GM10266 (cell line): ENCODE data around the gene IGFBP7.
A peak's percentile ranks its signal among the peaks of the same experiment; 100 is the strongest.

Experiments used
- DNase-seq: peaks from one replicate; pipeline ENCODE4 v3.0.0; 2012; ENCODE audit errors: extremely low spot score
- TF ChIP-seq, protein P1 (sequence below): IDR thresholded peaks from 2 replicates; pipeline ENCODE4 v1.5.1; 2012; ENCODE audit warnings: mild to moderate bottlenecking, low read depth; ENCODE audit not compliant: control insufficient read depth, insufficient read depth; ENCODE audit errors: missing control alignments

The IGFBP7 gene, protein sequence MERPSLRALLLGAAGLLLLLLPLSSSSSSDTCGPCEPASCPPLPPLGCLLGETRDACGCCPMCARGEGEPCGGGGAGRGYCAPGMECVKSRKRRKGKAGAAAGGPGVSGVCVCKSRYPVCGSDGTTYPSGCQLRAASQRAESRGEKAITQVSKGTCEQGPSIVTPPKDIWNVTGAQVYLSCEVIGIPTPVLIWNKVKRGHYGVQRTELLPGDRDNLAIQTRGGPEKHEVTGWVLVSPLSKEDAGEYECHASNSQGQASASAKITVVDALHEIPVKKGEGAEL

DNA sequence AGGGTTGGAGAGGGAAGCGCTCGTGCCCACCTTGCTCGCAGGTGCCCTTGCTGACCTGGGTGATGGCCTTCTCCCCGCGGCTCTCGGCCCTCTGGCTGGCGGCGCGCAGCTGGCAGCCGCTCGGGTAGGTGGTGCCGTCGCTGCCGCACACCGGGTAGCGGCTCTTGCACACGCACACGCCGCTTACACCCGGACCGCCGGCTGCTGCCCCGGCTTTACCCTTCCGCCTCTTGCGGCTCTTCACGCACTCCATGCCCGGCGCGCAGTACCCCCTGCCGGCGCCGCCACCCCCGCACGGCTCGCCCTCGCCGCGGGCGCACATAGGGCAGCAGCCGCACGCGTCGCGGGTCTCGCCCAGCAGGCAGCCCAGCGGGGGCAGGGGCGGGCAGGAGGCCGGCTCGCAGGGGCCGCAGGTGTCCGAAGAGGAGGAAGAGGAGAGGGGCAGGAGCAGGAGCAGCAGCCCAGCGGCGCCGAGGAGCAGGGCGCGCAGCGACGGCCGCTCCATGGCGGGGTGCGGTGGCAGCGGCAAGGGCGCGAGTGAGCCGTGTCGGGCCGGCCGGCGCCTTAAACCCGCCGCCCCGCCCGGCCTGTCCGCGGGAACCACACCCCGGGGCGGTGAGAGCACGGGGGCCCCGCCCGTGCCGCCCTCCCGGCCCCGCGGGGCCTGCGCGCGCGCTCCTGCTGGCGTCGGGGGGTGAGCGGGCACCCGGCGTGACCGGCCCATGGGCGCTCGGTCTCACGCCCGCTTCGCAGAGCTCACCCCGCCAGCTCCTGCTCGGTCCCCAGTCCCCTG, at the start of gene IGFBP7:
TSS of gene IGFBP7 (minus strand) at position 539 of the 793 bp plus-strand sequence. CDS start at position 505, 34 bp downstream.
- TF ChIP-seq, protein P1, sequence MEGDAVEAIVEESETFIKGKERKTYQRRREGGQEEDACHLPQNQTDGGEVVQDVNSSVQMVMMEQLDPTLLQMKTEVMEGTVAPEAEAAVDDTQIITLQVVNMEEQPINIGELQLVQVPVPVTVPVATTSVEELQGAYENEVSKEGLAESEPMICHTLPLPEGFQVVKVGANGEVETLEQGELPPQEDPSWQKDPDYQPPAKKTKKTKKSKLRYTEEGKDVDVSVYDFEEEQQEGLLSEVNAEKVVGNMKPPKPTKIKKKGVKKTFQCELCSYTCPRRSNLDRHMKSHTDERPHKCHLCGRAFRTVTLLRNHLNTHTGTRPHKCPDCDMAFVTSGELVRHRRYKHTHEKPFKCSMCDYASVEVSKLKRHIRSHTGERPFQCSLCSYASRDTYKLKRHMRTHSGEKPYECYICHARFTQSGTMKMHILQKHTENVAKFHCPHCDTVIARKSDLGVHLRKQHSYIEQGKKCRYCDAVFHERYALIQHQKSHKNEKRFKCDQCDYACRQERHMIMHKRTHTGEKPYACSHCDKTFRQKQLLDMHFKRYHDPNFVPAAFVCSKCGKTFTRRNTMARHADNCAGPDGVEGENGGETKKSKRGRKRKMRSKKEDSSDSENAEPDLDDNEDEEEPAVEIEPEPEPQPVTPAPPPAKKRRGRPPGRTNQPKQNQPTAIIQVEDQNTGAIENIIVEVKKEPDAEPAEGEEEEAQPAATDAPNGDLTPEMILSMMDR: no peak
- DNase-seq: peak; percentile 56

DNA sequence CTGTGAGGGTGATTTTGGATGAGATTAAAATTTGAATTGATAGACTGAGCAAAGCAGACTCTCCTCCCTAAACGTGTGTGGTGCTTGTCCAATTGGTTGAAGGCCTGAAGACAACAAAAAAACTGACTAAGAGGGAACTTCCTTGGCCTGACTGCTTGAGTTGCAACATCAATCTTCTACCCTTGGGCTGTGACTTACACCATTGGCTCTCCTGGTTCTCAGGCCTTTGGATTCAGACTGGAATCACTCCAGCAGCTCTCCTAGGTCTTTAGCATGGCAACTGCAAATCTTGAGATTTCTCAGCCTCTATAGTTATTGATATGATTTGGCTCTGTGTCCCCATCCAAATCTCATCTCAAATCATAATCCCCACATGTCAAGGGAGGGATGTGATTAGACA, 49.7 kb upstream of the IGFBP7 start:
- DNase-seq: no peak
- TF ChIP-seq, protein P1: no peak

DNA sequence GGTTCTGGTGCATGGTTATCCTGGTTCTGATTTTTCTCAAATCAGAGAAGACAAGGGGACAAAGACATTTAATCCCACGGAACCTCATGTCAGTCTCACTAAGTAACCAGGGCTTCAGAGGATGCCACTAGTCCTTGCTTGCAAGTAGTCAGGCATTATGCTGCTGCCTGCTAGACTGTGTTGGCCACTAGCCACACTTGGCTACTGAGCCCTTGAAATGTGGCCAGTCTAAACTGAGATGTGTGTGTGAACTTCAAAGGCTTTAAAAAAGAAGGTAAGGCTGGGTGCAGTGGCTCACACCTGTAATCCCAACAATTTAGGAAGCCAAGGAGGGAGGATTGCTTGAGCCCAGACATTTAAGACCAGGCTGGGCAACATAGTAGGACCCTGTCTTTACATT, 48.6 kb upstream of the IGFBP7 start:
- no peak for DNase-seq
- TF ChIP-seq, protein P1: no peak

DNA sequence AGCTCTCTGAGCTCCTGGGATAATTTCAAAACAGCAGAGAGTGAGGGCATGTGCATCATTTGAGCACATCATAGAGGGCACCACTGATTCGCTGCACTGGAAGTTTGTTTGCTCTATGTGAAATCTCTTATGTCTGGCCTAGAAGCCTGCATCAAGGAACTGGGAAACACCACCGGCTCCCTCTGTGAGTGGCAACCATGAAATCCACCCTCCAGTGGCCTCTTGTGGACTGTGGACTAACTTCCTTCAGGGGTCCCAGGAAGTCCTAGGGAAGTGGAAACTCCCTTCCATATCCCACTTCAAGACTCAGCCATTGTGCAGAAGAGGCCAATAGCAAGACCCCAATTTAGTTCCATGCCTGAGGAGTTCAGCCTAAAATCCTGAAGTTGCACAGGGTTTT, 48.0 kb upstream of the IGFBP7 start:
- DNase-seq: no peak
- TF ChIP-seq, protein P1: no peak

DNA sequence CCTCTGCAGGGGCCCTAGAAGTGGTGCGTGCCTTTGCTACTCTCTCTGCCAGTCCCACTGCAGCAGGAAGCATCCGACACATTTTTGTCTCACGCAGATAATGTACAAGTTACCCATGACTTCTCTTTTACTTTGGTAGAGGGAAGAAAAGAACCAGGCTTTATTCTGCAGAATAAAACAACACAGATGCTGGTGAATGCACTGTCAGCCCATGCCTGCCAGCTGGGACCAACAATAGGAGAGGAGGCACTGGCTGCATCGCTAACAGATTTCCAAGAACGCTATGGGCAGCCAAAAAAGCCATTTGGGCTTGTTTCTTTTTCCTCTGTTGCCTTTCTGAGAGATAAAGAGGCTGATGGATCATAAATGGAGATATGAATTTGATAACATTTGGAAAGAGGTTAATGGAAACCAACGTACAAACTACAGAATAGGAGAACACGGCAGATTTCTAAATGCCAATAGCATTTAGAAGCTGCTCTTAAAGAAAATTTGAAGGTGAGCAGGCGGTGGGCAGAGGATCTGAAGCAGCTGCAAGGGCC, 47.5 kb upstream of the IGFBP7 start:
- TF ChIP-seq, protein P1: no peak
- DNase-seq: no peak

DNA sequence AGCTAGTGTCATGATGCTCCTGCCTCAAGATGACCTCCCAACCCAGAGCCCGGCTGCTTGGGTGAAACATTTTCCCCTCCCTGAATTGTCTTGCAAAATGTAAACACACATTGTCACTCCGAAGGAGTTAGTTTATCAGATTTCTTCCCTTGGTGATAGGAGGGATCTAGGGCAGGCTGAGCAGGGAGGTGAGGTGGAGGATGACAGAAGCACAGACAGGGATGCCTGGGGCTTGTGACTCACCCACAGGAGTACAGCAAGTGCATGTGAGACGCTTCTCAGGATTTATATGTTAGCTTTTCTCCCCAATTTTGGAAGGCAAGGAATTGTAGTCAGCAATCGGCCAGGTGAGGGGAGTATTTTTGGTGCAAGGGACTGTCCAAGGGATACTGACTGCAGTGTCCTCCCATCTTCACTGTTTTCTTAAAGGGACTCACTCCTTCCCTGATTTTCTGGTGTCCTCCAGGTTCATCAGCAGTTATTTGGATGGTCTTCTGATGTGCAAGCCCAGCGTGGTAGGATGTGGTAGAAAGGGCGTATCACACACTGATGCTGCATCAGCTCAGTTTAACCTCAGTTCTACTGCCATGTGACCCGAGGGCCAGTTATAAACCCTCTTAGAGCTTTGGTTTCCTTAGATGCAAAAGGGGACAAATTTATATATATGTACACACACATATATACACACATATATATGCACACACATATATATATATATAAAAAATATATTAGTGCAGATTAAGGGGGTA, 46.2 kb upstream of the IGFBP7 start:
- TF ChIP-seq, protein P1: no peak
- no peak for DNase-seq
